Erythroblast (primary cell): ENCODE measurements around the gene RNGTT.

Experiments used
- GATA1 ChIP-seq: IDR thresholded peaks from 2 replicates; pipeline ENCODE4 v1.6.1; 2011; ENCODE audit warnings: low read depth, mild to moderate bottlenecking, control low read depth, low read length, moderate library complexity
- POLR2A ChIP-seq: IDR thresholded peaks from 2 replicates; pipeline ENCODE4 v1.6.1; 2011; ENCODE audit warnings: mild to moderate bottlenecking, low read length

- no peak for TF ChIP-seq POLR2A
- no peak for TF ChIP-seq GATA1
Observed at GRCh38 chr6:88683734-88684133, 279.7 kb downstream of the RNGTT start.
